ENCODE measurements around the gene PCIF1. TPM values are rescaled to one million over a fixed set of nuclear protein-coding genes. Genes with fewer than 3 reads are reported as not detected.
A peak's percentile ranks its signal among the peaks of the same experiment; 100 is the strongest.

The PCIF1 gene
- total RNA-seq, 1 donor = 12.7 TPM

DNA sequence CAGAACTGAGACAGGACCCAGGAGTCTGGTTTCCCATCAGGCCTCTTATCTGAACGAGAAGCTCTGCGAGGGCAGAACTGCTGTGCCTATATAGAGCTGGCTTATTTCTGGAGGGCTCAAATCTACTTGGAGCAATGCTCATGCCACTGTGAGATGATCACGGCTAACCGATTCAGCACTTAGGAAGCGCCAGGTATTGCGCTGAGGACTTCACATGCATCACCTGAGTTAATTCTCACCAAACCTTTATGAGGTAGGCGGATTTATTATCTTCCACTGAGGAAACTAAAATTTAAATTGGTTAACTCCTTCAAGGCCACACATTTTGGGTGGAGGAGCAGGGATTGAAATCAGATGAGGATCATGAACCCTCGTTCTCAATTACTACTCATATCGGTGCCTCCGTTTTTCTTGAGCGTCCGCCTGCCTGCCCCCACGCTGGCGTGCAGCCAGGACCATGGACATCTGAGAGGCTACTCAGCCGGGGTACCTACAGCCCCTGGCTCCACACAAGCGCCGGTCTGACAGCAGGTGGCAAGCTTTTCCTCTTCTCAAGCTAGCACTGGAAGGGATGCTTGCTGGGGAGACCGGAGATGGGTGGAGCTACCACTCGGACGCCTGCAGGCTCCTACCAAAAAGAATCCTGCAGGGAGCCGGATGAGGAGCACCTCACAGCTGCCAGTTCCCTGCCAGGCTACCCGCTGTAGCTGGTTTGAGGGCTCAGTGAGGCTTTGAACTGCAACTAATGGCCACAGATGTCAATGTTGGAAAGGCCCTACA is 1.0 kb upstream of the PCIF1 start:
- H3K27me3 ChIP-seq (ENCODE audit: insufficient read depth, low read length) = no peaks in the 10 kb centered on the region
- peak overlapping the region; percentile 94 for H2AFZ ChIP-seq (ENCODE audit: low read length)
- TF ChIP-seq, protein P1, sequence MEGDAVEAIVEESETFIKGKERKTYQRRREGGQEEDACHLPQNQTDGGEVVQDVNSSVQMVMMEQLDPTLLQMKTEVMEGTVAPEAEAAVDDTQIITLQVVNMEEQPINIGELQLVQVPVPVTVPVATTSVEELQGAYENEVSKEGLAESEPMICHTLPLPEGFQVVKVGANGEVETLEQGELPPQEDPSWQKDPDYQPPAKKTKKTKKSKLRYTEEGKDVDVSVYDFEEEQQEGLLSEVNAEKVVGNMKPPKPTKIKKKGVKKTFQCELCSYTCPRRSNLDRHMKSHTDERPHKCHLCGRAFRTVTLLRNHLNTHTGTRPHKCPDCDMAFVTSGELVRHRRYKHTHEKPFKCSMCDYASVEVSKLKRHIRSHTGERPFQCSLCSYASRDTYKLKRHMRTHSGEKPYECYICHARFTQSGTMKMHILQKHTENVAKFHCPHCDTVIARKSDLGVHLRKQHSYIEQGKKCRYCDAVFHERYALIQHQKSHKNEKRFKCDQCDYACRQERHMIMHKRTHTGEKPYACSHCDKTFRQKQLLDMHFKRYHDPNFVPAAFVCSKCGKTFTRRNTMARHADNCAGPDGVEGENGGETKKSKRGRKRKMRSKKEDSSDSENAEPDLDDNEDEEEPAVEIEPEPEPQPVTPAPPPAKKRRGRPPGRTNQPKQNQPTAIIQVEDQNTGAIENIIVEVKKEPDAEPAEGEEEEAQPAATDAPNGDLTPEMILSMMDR (IDR thresholded peaks at IDR 0.05; ENCODE audit: extremely low read depth, low read depth, low read length) = peak; percentile 22
- DNase-seq (ENCODE audit: insufficient read length, low spot score, missing footprints) = peak; percentile 98
- H3K9me3 ChIP-seq (ENCODE audit: low read depth, low read length) = no peaks in the 10 kb centered on the region
- peak overlapping the region; percentile 100 for H3K4me3 ChIP-seq (ENCODE audit: insufficient read depth, low read length)
- H4K20me1 ChIP-seq (ENCODE audit: insufficient read depth, low read length) = peaks cover 44% of the 10 kb centered on the region
- peaks cover 17% of the 10 kb centered on the region for H3K36me3 ChIP-seq (ENCODE audit: insufficient read depth, low read length)
- H3K4me2 ChIP-seq (ENCODE audit: insufficient read depth, low read length) = peak overlapping the region; percentile 99
- H3K79me2 ChIP-seq (ENCODE audit: insufficient read depth, low read length) = peaks cover 50% of the 10 kb centered on the region
- H3K4me1 ChIP-seq (ENCODE audit: insufficient read depth, low read length) = peaks cover 16% of the 10 kb centered on the region
- peak overlapping the region; percentile 95 for H3K27ac ChIP-seq (ENCODE audit: low read depth, low read length)

DNA sequence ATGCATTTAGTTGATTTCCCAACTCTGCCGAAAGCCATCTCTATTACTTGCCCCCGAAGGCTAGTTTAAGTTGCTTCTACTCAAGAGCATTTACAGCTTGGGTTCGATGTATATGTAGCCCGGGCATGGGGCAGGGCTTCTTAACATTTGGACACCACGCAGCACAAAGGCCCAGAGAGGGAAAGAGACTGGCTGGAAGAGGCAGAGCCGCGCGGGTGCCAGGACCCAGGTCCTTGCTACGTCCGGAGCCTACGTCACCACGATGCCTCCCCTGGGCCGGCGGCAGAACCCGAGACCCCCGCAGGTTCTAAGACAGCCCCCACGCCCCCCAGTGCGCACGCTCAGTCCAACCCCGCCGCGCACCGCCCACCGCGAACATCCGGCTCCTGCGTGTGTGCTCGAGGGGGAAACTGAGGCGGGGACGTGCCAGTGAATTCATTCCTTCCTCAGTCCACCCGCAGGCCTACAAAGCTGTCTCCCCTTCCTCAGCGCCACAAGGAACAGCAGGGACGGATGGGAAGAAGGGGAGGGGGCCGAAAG is 367 bp upstream of the PCIF1 start:
- Histone ChIP-seq H4K20me1 (ENCODE audit: insufficient read depth, low read length) (peaks cover 46% of the 10 kb centered on the region), H3K27ac (ENCODE audit: low read depth, low read length) (peak overlapping the region; percentile 95), H3K27me3 (ENCODE audit: insufficient read depth, low read length) (no peaks in the 10 kb centered on the region), H3K36me3 (ENCODE audit: insufficient read depth, low read length) (peaks cover 23% of the 10 kb centered on the region), H3K4me3 (ENCODE audit: insufficient read depth, low read length) (peak overlapping the region; percentile 100), H2AFZ (ENCODE audit: low read length) (peak overlapping the region; percentile 94), H3K79me2 (ENCODE audit: insufficient read depth, low read length) (peaks cover 53% of the 10 kb centered on the region), H3K9me3 (ENCODE audit: low read depth, low read length) (no peaks in the 10 kb centered on the region), H3K4me1 (ENCODE audit: insufficient read depth, low read length) (peaks cover 16% of the 10 kb centered on the region), H3K4me2 (ENCODE audit: insufficient read depth, low read length) (peak overlapping the region; percentile 99)
- DNase-seq (ENCODE audit: insufficient read length, low spot score, missing footprints) = peak; percentile 85
- TF ChIP-seq, protein P1 (IDR thresholded peaks at IDR 0.05; ENCODE audit: extremely low read depth, low read depth, low read length) = no peak

DNA sequence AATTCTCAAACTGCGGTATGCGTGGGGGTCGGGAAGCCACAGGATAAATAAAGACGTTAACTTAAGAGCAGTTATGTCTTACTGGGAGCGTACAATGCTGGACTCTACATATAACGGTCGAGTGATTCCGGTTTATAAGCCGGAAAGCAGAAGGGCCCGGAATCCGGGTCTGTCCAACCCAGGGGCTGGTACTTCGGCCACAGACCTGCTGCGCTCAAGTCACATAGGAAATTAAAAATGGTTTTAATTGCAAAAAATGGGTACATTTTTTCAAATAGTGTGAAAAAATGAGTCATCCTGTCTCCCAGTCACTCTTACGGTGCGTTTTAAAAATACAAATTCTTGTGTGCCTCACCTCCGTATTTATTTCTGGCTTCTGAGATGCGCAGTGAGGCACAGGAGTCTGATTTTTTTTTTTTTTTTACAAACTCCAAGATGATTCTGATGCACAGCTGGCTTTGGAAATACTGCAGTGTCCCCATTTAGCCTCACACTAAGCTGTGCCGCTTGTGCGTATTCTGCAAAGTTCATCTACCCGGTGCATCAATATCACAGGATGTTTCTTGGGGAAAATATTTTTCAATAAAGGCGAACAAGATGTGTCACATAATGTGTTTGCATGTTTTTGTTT is 1.0 kb downstream of the PCIF1 start:
- peak; percentile 93 for DNase-seq (ENCODE audit: insufficient read length, low spot score, missing footprints)
- Histone ChIP-seq H3K27ac (ENCODE audit: low read depth, low read length) (peak overlapping the region; percentile 92), H3K36me3 (ENCODE audit: insufficient read depth, low read length) (peaks cover 37% of the 10 kb centered on the region), H2AFZ (ENCODE audit: low read length) (peak overlapping the region; percentile 92), H3K4me2 (ENCODE audit: insufficient read depth, low read length) (peak overlapping the region; percentile 87), H3K9me3 (ENCODE audit: low read depth, low read length) (no peaks in the 10 kb centered on the region), H3K79me2 (ENCODE audit: insufficient read depth, low read length) (peaks cover 53% of the 10 kb centered on the region), H3K4me3 (ENCODE audit: insufficient read depth, low read length) (peak overlapping the region; percentile 100), H4K20me1 (ENCODE audit: insufficient read depth, low read length) (peaks cover 40% of the 10 kb centered on the region), H3K4me1 (ENCODE audit: insufficient read depth, low read length) (peaks cover 16% of the 10 kb centered on the region), H3K27me3 (ENCODE audit: insufficient read depth, low read length) (no peaks in the 10 kb centered on the region)
- TF ChIP-seq, protein P1 (IDR thresholded peaks at IDR 0.05; ENCODE audit: extremely low read depth, low read depth, low read length) = no peak

DNA sequence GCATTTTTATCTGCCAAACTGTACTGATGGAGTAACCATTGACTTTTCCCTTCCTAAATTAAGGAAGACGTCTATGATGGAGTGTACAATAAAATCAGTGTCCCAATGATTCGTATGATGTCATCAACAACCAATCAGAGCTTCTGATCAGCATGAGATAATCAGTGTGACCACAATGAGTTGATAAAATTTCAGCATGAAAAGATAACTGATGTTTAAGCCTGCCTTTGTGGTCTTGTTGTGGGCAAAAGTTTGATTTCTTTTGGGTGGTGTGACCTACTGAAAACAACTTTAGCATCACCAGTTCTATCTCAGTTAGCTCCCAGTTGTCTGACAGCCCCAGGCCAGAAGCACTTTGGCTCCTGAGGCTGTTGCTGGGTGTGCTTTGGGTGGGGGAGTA is 3.3 kb downstream of the PCIF1 start:
- DNase-seq (ENCODE audit: insufficient read length, low spot score, missing footprints) = no peak
- Histone ChIP-seq H3K27ac (ENCODE audit: low read depth, low read length) (peak overlapping the region; percentile 37), H3K27me3 (ENCODE audit: insufficient read depth, low read length) (no peaks in the 10 kb centered on the region), H3K4me2 (ENCODE audit: insufficient read depth, low read length) (no peak overlapping the region), H2AFZ (ENCODE audit: low read length) (no peak overlapping the region), H3K36me3 (ENCODE audit: insufficient read depth, low read length) (peaks cover 51% of the 10 kb centered on the region), H3K4me1 (ENCODE audit: insufficient read depth, low read length) (peaks cover 16% of the 10 kb centered on the region), H4K20me1 (ENCODE audit: insufficient read depth, low read length) (peaks cover 32% of the 10 kb centered on the region), H3K4me3 (ENCODE audit: insufficient read depth, low read length) (no peak overlapping the region), H3K79me2 (ENCODE audit: insufficient read depth, low read length) (peaks cover 45% of the 10 kb centered on the region), H3K9me3 (ENCODE audit: low read depth, low read length) (no peaks in the 10 kb centered on the region)
- TF ChIP-seq, protein P1 (IDR thresholded peaks at IDR 0.05; ENCODE audit: extremely low read depth, low read depth, low read length) = no peak
